WTC11 (cell line): ENCODE data around the gene FKBP10. TPM values are rescaled to one million over a fixed set of nuclear protein-coding genes. Genes with fewer than 3 reads are reported as not detected.

Experiments
- ATAC-seq: fragments of 200-7000 bp; cut with Tn5 transposase; 2 replicates; pipeline ENCODE4 v1.10.0; 2021; ENCODE audit warnings: mild to moderate bottlenecking, moderate library complexity
- CTCF ChIA-PET: fragments of 300-600 bp; sonication (Branson Sonifier 250); formaldehyde crosslinking; loops from one replicate; lab custom pipeline; 2021; ENCODE audit warnings: antibody characterized with exemption; lab: Charles Lee
- POLR2A ChIA-PET: fragments of 350-600 bp; sonication (Branson Sonifier 250); formaldehyde crosslinking; loops from one replicate; lab custom pipeline; 2021; ENCODE audit warnings: antibody characterized with exemption; lab: Charles Lee
- DNase-seq: peaks from one replicate; pipeline ENCODE4 v3.0.0; 2021; ENCODE audit warnings: low spot score
- H3K27ac Mint-ChIP-seq: 2 replicates; pipeline ENCODE4 v1.8.0; 2021; ENCODE audit warnings: mixed read lengths
- H3K27me3 Mint-ChIP-seq: 2 replicates; pipeline ENCODE4 v1.8.0; 2021; ENCODE audit warnings: low read depth, mild to moderate bottlenecking, moderate library complexity, mixed read lengths
- H3K36me3 Mint-ChIP-seq: 2 replicates; pipeline ENCODE4 v1.8.0; 2021; ENCODE audit warnings: mixed read lengths
- H3K4me1 Mint-ChIP-seq: 2 replicates; pipeline ENCODE4 v1.8.0; 2022; ENCODE audit warnings: mixed read lengths
- H3K4me3 Mint-ChIP-seq: 2 replicates; pipeline ENCODE4 v1.8.0; 2021; ENCODE audit warnings: mild to moderate bottlenecking, moderate library complexity, mixed read lengths
- H3K9me3 Mint-ChIP-seq: 2 replicates; pipeline ENCODE4 v1.8.0; 2021; ENCODE audit warnings: mixed read lengths
- ARID4B ChIP-seq: sonication (generic); formaldehyde crosslinking; IDR thresholded peaks from 2 replicates; pipeline ENCODE4 v1.8.0; 2023; ENCODE audit warnings: missing genetic modification reagents, mild to moderate bottlenecking, borderline replicate concordance
- ATF2 ChIP-seq: sonication (generic); formaldehyde crosslinking; IDR thresholded peaks from 2 replicates; pipeline ENCODE4 v1.8.1; 2022; ENCODE audit warnings: low read depth, missing genetic modification reagents, borderline replicate concordance
- ATF6 ChIP-seq: sonication (generic); formaldehyde crosslinking; IDR thresholded peaks from 2 replicates; pipeline ENCODE4 v1.8.1; 2023; ENCODE audit warnings: mild to moderate bottlenecking, missing genetic modification reagents
- ESRRA ChIP-seq: sonication (generic); formaldehyde crosslinking; IDR thresholded peaks from 2 replicates; pipeline ENCODE4 v1.8.1; 2022; ENCODE audit warnings: mild to moderate bottlenecking, missing genetic modification reagents, borderline replicate concordance
- FOXK1 ChIP-seq: sonication (generic); formaldehyde crosslinking; IDR thresholded peaks from 2 replicates; pipeline ENCODE4 v1.8.0; 2022; ENCODE audit warnings: mild to moderate bottlenecking, moderate library complexity, missing genetic modification reagents
- FOXP1 ChIP-seq: sonication (generic); formaldehyde crosslinking; IDR thresholded peaks from 2 replicates; pipeline ENCODE4 v1.8.0; 2022; ENCODE audit warnings: missing genetic modification reagents, mild to moderate bottlenecking, moderate library complexity, borderline replicate concordance
- GRHL2 ChIP-seq: fragments of 250-450 bp; sonication (Bioruptor Pico); IDR thresholded peaks from 2 replicates; pipeline ENCODE4 v1.8.0; 2022; ENCODE audit warnings: mild to moderate bottlenecking, moderate library complexity; ENCODE audit not compliant: insufficient replicate concordance, severe bottlenecking
- IRF2 ChIP-seq: sonication (generic); formaldehyde crosslinking; IDR thresholded peaks from 2 replicates; pipeline ENCODE4 v1.8.0; 2022; ENCODE audit warnings: low read depth, missing genetic modification reagents, borderline replicate concordance
- KAT7 ChIP-seq: sonication (generic); formaldehyde crosslinking; IDR thresholded peaks from 2 replicates; pipeline ENCODE4 v1.8.1; 2023; ENCODE audit warnings: missing genetic modification reagents, mild to moderate bottlenecking, borderline replicate concordance
- MLX ChIP-seq: sonication (generic); formaldehyde crosslinking; IDR thresholded peaks from 2 replicates; pipeline ENCODE4 v1.8.1; 2023; ENCODE audit warnings: mild to moderate bottlenecking, missing genetic modification reagents, moderate library complexity
- MYBL2 ChIP-seq: sonication (generic); formaldehyde crosslinking; IDR thresholded peaks from 2 replicates; pipeline ENCODE4 v1.8.1; 2023; ENCODE audit warnings: mild to moderate bottlenecking, moderate library complexity, missing genetic modification reagents
- NR1H2 ChIP-seq: sonication (generic); formaldehyde crosslinking; IDR thresholded peaks from 2 replicates; pipeline ENCODE4 v1.9.0; 2021; ENCODE audit warnings: mild to moderate bottlenecking, moderate library complexity, missing genetic modification reagents
- RELA ChIP-seq: sonication (generic); formaldehyde crosslinking; IDR thresholded peaks from 2 replicates; pipeline ENCODE4 v1.8.1; 2022; ENCODE audit warnings: missing genetic modification reagents, mild to moderate bottlenecking, borderline replicate concordance
- SMAD4 ChIP-seq: sonication (generic); formaldehyde crosslinking; IDR thresholded peaks from 2 replicates; pipeline ENCODE4 v1.8.0; 2022; ENCODE audit warnings: mild to moderate bottlenecking, missing genetic modification reagents
- SOX15 ChIP-seq: fragments of 250-450 bp; sonication (Bioruptor Pico); IDR thresholded peaks from 2 replicates; pipeline ENCODE4 v1.9.0; 2021; ENCODE audit warnings: mild to moderate bottlenecking
- TEAD4 ChIP-seq: sonication (generic); formaldehyde crosslinking; IDR thresholded peaks from 2 replicates; pipeline ENCODE4 v1.8.0; 2022; ENCODE audit warnings: mild to moderate bottlenecking, missing genetic modification reagents
- TP53 ChIP-seq: sonication (generic); formaldehyde crosslinking; IDR thresholded peaks from 2 replicates; pipeline ENCODE4 v1.8.1; 2023; ENCODE audit warnings: mild to moderate bottlenecking, missing genetic modification reagents
- ZNF219 ChIP-seq: sonication (generic); formaldehyde crosslinking; IDR thresholded peaks from 2 replicates; pipeline ENCODE4 v1.8.0; 2023; ENCODE audit warnings: missing genetic modification reagents, mild to moderate bottlenecking, borderline replicate concordance
- total RNA-seq: library from RNA; stranded (reverse); gene quantifications from 3 replicates; pipeline ENCODE4 v1.2.3, GENCODE V29; 2021
- TF ChIP-seq, protein P1 (sequence below): sonication (generic); formaldehyde crosslinking; IDR thresholded peaks from 2 replicates; pipeline ENCODE4 v1.8.0; 2022; ENCODE audit warnings: mild to moderate bottlenecking, missing genetic modification reagents
- TF ChIP-seq, protein P2 (sequence below): sonication (generic); formaldehyde crosslinking; IDR thresholded peaks from 2 replicates; pipeline ENCODE4 v1.8.1; 2023; ENCODE audit warnings: mild to moderate bottlenecking, missing genetic modification reagents, moderate library complexity
- TF ChIP-seq, protein P3 (sequence below): fragments of 200-600 bp; IDR thresholded peaks from 2 replicates; pipeline ENCODE4 v1.8.0; 2022; ENCODE audit warnings: antibody characterized with exemption

FKBP10 gene
- total RNA-seq, 1 experiment from 2014 or later, result 243 TPM

DNA sequence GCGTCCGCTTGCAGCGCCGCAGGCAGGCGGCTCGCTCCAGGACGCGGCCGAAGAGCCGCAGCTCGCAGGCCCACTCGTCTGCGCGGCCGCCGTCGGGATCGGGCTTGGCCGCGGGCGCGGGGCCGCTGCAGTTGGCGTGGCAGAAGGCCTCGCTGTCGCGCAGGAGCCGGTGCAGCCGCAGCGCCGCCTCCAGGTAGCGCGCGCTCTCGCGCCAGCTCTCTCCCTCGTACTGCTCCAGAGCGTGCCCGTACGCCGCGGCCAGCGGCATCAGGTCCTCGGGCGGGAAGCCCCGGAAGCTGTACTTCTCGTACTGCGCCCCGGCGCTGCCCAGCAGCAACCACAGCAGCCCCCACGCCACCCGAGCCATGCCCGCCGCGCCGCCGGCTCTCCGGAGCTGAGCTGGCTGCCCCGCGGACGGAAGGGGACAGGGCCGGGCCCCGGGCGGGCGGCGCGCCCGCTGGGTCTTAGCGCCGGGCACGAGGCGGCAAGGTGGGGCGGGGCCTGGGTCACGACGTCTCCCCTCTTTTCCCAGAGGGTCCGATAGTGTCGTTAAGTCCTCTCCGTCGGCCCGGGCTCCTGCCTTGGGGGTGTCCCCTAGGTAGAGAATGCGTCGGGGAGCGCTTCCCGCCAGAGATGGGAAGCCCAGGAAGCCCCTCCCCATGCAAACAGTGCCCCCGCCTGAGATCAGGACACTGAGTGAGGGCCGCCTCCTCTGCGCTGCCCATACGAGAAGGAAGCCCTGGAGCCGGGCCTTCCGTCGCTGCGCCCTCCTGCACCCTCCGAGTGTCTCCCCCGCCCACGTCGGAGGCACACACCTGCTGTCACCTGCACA is 1.0 kb upstream of the FKBP10 start, which contains the start of gene P3H4:
Gene P3H4 (minus strand): TSS at position 401 of the 832 bp plus-strand sequence. CDS start 34 bp downstream, at position 367.
- H3K4me1 Mint-ChIP-seq, result peaks cover 24% of the 10 kb centered on the region
- DNase-seq, result peak; percentile 78
- peaks cover 7% of the 10 kb centered on the region for H3K27me3 Mint-ChIP-seq
- ChIA-PET CTCF (interaction anchor here (0.6 to 4.6 kb wide), 36 partner anchors 7 to 261 kb away, joined by 3 to 91 read pairs (median 4); partner anchors contain the start of genes ACLY, JUP and KLHL11), POLR2A (interaction anchor here (0.5 to 4.3 kb wide), 13 partner anchors 8 to 1523 kb away, joined by 3 to 62 read pairs (median 4); partner anchors contain the start of genes DNAJC7, EIF1, HAP1 and JUP)
- ATAC-seq, result peak; percentile 44
- H3K4me3 Mint-ChIP-seq, result peak within 1 kb of the TSS; percentile 98
- H3K9me3 Mint-ChIP-seq, result no peaks in the 10 kb centered on the region
- H3K36me3 Mint-ChIP-seq, result peaks cover 12% of the 10 kb centered on the region
- peak within 1 kb of the TSS; percentile 95 for H3K27ac Mint-ChIP-seq
- no peak for TF ChIP-seq TEAD4 (CRISPR knock-in tag)
- TF ChIP-seq TP53 (CRISPR knock-in tag), result 0 out of 2 replicates have a peak, but pooled peaks have one; percentile 56
- TF ChIP-seq ESRRA, result peak; percentile 83; the same call in 1 of the 2 replicates
- no peak for TF ChIP-seq GRHL2 (CRISPR knock-in tag)
- 0 out of 2 replicates have a peak, but pooled peaks have one; percentile 26 for TF ChIP-seq KAT7 (CRISPR knock-in tag)
- 0 out of 2 replicates have a peak, but pooled peaks have one; percentile 14 for TF ChIP-seq IRF2 (CRISPR knock-in tag)
- no peak for TF ChIP-seq MYBL2 (CRISPR knock-in tag)
- TF ChIP-seq ZNF219 (CRISPR knock-in tag), result no peak
- no peak for TF ChIP-seq ATF2 (CRISPR knock-in tag)
- TF ChIP-seq, protein P1, sequence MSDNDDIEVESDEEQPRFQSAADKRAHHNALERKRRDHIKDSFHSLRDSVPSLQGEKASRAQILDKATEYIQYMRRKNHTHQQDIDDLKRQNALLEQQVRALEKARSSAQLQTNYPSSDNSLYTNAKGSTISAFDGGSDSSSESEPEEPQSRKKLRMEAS, result no peak; the same call in 1 of the 2 replicates
- TF ChIP-seq FOXP1 (CRISPR knock-in tag), result no peak; the same call in 1 of the 2 replicates
- TF ChIP-seq ARID4B (CRISPR knock-in tag), result no peak; the same call in 1 of the 2 replicates
- TF ChIP-seq, protein P2, sequence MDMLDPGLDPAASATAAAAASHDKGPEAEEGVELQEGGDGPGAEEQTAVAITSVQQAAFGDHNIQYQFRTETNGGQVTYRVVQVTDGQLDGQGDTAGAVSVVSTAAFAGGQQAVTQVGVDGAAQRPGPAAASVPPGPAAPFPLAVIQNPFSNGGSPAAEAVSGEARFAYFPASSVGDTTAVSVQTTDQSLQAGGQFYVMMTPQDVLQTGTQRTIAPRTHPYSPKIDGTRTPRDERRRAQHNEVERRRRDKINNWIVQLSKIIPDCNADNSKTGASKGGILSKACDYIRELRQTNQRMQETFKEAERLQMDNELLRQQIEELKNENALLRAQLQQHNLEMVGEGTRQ (CRISPR knock-in tag), result peak; percentile 30; the same call in 1 of the 2 replicates
- peak; percentile 48; the same call in 1 of the 2 replicates for TF ChIP-seq FOXK1 (CRISPR knock-in tag)
- TF ChIP-seq RELA (CRISPR knock-in tag), result peak; percentile 29; the same call in 1 of the 2 replicates
- no peak for TF ChIP-seq MLX (CRISPR knock-in tag)
- no peak for TF ChIP-seq SMAD4 (CRISPR knock-in tag)
- no peak for TF ChIP-seq NR1H2
- TF ChIP-seq, protein P3, sequence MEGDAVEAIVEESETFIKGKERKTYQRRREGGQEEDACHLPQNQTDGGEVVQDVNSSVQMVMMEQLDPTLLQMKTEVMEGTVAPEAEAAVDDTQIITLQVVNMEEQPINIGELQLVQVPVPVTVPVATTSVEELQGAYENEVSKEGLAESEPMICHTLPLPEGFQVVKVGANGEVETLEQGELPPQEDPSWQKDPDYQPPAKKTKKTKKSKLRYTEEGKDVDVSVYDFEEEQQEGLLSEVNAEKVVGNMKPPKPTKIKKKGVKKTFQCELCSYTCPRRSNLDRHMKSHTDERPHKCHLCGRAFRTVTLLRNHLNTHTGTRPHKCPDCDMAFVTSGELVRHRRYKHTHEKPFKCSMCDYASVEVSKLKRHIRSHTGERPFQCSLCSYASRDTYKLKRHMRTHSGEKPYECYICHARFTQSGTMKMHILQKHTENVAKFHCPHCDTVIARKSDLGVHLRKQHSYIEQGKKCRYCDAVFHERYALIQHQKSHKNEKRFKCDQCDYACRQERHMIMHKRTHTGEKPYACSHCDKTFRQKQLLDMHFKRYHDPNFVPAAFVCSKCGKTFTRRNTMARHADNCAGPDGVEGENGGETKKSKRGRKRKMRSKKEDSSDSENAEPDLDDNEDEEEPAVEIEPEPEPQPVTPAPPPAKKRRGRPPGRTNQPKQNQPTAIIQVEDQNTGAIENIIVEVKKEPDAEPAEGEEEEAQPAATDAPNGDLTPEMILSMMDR, result peak; percentile 40; the same call in 1 of the 2 replicates
- TF ChIP-seq ATF6 (CRISPR knock-in tag), result no peak
- no peak for TF ChIP-seq SOX15 (CRISPR knock-in tag)
